Fibroblast of mammary gland (primary cell): ENCODE results near the gene TEF.
A peak's percentile ranks its signal among the peaks of the same experiment; 100 is the strongest.

ENCODE experiments used
- DNase-seq: peaks from one replicate; pipeline ENCODE4 v3.0.0-alpha.2; 2010; ENCODE audit warnings: low read depth
- H3K4me3 ChIP-seq: 2 replicates; pipeline ENCODE4 v1.5.1; 2011; ENCODE audit warnings: low read depth, mild to moderate bottlenecking, low read length, moderate library complexity; ENCODE audit not compliant: control insufficient read depth
- TF ChIP-seq, protein P1 (sequence below): conservative IDR thresholded peaks from 2 replicates; pipeline ENCODE4 v1.5.1; 2011; ENCODE audit warnings: low read depth, low read length, inconsistent platforms; ENCODE audit not compliant: control insufficient read depth, insufficient read depth

TEF gene

DNA sequence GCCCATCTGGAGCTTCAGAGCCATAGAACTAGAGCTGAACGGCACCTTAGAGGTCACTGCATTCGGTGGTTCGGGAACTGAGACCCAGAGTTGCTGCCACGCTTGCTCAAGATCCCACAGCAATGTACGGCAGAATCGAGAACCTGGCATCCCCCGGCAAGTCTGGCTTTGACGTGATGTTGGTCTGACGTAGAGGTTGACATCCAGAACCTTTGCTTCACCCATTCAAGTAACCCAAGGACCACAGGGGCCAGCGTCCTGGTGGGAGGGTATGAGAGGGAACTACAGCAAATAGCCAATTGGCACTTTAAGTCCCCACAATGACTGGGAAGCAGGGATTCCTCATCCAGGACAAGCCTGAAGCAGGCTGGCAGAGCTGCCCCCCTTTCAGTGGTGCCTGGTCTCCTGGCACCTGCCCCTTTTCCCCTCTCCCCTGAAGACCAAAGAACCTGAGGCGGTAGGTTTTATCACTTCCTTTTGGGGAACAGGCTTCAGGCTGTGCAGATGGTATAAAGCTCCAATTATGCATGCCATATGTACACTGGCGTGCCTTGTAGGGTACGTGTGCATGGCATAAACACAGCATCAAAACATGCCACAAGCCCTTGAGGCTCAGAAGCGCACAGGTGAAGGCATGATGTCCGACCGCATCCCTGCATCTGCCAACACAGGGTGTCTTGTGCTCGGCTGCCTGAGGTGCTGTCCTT lies 15.3 kb upstream of the TEF start:
- DNase-seq, result no peak
- H3K4me3 ChIP-seq, result no peak overlapping the region
- TF ChIP-seq, protein P1, sequence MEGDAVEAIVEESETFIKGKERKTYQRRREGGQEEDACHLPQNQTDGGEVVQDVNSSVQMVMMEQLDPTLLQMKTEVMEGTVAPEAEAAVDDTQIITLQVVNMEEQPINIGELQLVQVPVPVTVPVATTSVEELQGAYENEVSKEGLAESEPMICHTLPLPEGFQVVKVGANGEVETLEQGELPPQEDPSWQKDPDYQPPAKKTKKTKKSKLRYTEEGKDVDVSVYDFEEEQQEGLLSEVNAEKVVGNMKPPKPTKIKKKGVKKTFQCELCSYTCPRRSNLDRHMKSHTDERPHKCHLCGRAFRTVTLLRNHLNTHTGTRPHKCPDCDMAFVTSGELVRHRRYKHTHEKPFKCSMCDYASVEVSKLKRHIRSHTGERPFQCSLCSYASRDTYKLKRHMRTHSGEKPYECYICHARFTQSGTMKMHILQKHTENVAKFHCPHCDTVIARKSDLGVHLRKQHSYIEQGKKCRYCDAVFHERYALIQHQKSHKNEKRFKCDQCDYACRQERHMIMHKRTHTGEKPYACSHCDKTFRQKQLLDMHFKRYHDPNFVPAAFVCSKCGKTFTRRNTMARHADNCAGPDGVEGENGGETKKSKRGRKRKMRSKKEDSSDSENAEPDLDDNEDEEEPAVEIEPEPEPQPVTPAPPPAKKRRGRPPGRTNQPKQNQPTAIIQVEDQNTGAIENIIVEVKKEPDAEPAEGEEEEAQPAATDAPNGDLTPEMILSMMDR, result no peak

- TF ChIP-seq, protein P1, result peak; percentile 33
- peak; percentile 95 for DNase-seq
These were observed 14.6 kb upstream of the TEF start for GRCh38 chr22:41367039-41367679.

GRCh38 chr22:41367680-41368542 lies 13.8 kb upstream of the TEF start:
- peak; percentile 12 for DNase-seq
- H3K4me3 ChIP-seq, result peak overlapping the region; percentile 9
- TF ChIP-seq, protein P1, result no peak

More at GRCh38 chr22:41367039-41367679, 14.6 kb upstream of the TEF start:
- H3K4me3 ChIP-seq, result peak overlapping the region; percentile 9

DNA sequence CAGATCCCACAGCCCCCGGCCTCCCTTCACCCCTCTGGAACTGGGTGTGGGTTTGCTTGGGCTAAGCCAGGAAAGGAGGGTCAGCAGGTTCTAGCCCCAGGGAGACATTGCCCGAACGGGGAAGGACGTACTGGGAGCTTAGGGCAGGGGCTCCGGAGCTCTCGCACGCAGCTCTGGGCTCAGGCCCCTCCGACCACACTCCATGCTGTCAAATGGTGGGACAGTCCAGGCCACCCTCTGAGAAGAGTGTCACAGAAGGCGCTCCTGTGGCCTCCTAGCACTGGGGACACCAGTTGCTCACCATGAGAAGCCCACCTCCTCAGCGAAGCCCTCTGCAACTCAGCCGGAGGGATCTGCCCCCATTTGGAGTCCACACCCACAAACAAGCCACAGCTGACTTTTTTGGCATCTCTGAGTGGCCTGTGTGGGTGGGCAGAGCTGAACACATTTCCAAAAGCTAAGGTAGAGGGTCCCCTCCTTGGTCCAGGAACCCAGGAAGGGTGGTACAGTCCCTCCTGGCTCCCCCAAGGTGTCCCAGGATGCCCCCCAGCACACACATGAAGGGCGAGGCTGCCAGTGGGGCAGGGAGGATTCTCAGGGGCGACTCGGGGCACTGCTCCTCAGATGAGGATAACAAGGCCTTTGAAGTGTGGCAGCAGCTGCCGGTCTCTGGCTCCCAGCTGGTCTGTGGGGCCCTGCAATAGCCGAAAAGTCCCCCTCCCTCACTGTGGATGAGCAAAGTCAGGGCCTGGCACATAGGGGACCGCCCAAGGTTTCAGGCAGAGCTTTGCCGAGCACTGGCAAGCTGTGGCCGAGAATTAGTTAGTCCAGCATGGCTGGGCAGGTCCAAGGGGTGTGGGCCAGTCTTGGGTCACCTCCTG lies 13.0 kb upstream of the TEF start:
- no peak for DNase-seq
- H3K4me3 ChIP-seq, result no peak overlapping the region
- TF ChIP-seq, protein P1, result no peak

GRCh38 chr22:41369424-41369745 lies 12.4 kb upstream of the TEF start:
- TF ChIP-seq, protein P1, result no peak
- DNase-seq, result no peak
- H3K4me3 ChIP-seq, result no peak overlapping the region

DNA sequence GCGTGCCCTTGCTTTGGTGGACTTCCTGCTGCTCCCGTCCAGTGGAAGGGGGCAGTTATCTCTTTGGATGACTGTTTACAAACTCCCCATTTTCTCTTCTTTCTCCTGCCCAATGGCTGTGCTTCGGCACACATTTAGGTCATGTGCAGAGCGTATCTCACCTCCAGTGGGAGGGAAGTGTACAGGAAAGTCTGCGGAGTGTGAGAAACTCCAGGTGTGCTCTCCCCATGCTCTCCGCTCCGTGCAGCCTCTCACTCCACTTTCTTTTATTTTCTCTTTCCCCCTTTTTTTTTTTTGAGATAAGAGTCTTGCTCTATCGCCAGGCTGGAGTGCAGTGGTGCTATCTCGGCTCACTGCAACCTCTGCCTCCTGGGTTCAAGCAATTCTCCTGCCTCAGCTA lies 11.9 kb upstream of the TEF start:
- TF ChIP-seq, protein P1, result no peak
- H3K4me3 ChIP-seq, result no peak overlapping the region
- DNase-seq, result no peak
